Measurements from ENCODE around the gene SREK1.

DNA sequence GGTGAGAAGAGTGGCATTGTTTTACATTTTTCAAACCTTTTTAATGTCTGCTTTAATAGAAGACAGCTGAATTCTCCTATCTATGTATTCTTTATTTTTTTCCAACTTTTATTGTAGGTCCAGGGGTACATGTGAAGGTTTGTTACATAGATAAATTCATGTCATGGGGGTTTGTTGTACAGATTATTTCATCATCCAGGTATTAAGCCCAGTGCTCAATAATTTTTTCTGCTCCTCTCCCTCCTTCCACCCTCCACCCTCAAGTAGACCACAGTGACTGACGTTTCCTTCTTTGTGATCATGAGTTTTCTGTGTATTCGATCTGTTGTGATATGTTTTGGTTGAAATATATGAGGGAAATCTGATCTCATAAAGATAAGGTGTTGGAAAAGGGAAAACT, 1.7 kb upstream of the SREK1 start:
- TF ChIP-seq CTCF (IDR thresholded peaks at IDR 0.05), result no peak
- no peak for TF ChIP-seq EP300 (IDR thresholded peaks at IDR 0.05)
